Left lobe of liver (tissue), 2 donors: Measurements from ENCODE around the gene H2BK1. TPM values are rescaled to one million over a fixed set of nuclear protein-coding genes. Genes with fewer than 3 reads are reported as not detected.

Source experiments
- ATAC-seq: fragments of 200-7000 bp; cut with Tn5 transposase; one replicate; pipeline ENCODE4 v1.9.1; 2020; ENCODE audit warnings: mild to moderate bottlenecking, moderate library complexity
- DNase-seq: peaks from one replicate; pipeline ENCODE4 v3.0.0-alpha.2; 2020; ENCODE audit warnings: low spot score
- total RNA-seq: library from RNA; stranded (reverse); gene quantifications from one replicate; pipeline ENCODE4 v1.2.1, GENCODE V29; 2021
- donor health status: DM: no; HTN: no; CAD: no; lungs with moderate emphysema.
- donor health status: DM: no; HTN: yes; CAD: no.

H2BK1 gene
- total RNA-seq, 1 donor from 2014 or later = not detected

DNA sequence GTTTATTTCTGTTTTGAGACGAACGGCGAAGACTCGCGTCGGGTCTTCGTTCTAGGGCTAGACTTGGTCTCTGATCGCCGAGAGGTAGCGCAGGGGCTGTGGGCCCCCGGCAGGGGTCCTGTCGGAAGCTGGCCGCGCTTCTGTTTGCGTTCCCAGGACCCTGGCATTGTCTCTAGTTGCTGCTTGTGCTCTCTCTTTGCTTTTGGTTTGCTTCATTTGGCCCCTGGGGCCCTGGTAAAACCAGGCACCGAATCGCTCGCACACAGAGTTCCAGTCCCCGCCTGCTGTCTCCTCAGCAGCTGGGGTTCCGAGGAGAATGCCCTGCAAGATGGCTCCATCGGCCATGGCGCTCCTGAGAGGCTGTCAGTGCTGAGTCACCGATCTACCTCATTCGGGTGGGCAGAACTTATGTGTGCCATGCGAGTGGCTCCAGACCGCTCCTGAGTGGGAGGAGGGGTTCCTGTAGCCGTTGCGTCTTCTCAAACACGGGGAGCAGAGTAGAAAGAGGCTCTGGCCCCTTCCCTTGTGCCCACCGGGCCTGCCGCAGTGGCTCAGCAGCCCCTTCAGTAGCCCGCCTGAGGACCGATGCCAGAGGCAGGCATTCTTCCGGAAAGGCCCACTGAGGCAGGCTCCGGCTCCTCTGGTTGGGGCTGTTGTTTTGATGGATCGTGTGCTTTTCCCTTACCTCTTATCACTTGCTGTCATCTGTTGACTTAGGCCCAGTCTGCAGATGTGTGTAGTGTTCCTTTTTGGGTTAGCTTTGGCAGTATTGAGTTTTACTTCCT, 22.8 kb upstream of the H2BK1 start:
- peak; percentile 27 for ATAC-seq
- DNase-seq = no peak

DNA sequence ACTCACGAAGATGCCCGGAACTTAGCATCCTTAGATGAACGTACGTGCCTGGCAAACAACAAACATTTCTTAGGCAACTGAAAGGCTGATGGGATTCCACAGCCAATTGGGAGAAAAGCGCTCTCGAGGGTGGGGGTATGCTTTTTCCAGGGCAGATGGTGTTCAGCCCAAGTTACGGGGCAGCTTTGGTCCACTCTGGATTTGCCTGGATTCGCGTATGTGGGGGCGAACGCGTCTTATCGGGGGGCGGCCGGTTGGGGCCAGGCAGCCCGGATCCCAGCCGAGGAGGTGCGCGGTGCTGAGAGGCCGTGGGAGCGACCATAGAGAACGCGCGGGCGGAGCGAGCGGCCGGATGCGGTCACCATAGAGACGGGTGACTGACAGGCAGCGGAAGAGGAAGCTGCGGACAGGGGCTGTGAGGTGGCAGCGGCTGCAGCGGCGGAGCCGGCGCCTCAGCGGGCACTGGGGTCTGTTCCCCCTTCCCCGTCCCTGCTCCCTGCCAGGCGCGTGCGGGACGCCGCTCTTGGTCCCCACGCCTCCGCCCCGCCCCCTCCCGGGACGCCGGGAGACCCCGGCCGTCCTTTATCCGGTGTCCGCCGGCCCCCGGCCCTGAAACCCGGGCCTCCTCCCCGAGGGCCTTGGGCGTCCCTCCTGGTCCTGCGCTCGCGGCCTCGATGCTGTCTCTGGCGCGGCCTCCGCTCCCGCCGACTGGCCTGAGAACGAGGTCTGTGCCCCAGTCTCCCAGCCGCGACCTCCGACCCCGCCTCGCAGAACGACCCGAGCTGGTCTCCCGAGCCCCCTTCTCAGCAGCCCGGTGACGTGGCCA, 22.0 kb upstream of the H2BK1 start, which contains the start of gene CHPF2:
Gene CHPF2 (plus strand): TSS at position 393 of the 826 bp plus-strand sequence. CDS start 1,529 bp downstream, outside the sequence.
- peak; percentile 96 for ATAC-seq
- DNase-seq = peak; percentile 93

DNA sequence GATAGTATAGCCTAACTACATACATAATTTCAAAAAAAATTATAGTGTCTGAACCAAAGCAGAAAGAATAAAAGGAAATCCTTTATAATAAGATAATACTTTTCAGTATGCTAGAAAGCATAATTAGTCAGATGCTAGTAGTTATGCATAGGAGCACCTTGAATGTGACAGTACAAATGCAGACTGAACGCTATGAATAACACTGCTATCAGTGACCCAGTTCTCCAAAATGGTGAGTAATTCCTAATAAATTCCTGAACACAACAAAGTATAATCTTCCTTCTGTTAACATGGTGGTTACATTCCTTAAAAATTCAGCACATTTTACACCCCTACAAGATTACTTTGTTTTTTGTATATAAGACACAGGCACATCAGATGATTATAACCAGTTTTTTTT, 20.8 kb upstream of the H2BK1 start:
- no peak for ATAC-seq
- no peak for DNase-seq

DNA sequence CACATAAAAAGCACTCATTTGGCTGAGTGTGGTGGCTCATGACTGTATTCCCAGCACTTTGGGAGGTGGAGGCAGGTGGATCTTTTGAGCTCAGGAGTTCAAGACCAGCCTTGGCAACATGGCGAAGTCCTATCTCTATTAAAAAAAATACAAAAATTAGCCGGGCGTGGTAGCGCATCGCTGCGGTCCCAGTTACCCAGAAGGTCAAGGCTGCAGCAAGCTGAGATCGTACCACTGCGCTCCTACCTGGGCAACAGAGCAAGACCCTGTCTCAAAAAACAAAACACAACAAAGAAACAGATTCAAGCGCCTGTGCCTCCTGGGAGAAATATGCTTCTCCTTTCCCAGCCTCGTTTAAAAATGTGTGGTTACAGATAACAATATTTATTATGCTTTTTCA, 19.0 kb upstream of the H2BK1 start:
- no peak for ATAC-seq

DNA sequence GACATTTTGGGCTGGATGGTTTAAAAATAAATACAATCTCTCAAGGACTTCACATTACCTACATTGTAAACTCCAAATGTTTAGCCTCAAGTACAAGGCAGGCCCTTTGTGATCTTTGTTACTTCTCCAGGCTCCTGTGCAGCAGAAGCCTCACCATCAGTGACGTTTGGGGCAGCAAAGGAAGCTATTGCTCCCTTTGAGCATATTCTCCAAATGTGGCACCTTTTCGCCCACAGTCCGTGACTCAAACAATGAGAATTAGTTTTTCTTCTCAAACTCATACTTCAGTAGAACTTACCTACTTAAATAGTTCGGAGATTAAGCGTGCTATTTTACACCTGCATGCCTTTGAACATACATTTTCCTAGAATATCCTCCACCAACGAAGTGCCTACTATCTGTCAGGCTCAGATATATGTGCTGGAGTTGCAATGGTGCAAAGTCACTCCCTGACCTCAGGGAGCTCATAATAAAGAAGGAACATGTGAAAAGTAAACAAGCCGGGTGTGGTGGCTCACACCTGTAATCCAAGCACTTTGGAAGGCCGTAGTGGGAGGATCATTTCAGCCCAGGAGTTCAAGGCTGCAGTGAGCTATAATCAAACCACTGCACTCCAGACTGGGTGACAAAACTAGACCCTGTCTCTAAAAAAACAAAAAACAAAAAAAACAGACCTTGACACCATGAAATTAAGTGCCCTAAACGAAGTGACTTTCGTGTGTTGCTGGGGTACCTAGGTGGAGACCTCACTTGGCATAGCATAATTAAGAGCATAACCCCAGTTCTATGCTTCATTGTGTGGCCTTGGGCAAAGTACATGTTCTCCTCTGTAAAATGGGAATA, 18.0 kb upstream of the H2BK1 start:
- no peak for DNase-seq
- ATAC-seq = no peak

More for the DNA sequence above, 19.0 kb upstream of the H2BK1 start:
- DNase-seq = no peak

DNA sequence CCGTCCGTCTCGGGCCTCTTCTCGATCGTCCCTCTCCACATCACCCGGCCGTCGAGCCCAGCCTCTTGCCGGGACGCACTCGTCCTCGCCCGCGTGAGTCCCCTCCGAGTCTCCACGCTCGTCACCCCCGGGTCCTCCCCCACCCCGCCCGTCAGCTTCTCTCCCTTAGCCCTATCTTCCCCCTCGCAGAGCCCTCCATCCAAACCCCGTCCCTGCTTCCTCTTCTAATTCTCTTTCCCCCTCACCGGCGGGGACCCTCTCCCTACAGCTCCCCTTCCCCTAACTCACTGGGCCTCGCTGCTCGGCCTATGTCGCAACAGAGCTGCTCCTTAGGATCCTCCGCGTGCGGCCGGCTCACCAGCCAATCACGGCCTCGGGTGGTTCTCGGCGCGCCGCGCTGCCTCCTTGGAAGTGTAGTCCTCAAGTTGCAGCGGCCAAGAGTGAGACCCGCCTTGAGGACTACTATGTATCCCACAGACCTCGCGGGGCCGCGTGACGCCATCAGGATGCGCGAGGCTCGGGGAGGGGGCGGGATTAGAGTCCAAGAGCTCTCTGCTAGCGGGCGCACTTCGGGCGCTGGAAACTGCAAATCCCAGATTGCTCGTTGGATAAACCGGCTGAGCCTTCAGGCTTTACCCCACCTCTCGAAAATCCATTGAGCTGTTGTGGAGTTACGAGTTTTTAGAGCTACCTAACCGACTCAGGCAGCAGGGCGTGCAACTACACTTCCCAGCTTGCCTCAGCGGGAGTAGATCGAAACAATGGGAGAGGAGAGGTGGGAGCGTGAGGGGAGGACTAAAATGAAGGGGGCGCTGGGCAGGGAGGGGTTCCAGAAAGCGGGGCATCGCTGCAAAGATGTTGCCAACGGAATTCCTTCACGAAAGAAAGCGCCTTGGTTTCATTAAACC, 16.8 kb upstream of the H2BK1 start, which contains the start of gene ABCF2:
Gene ABCF2 (minus strand): TSS at position 331 of the 908 bp plus-strand sequence. CDS start 747 bp downstream, outside the sequence.
- ATAC-seq (peak; percentile 97), DNase-seq (peak; percentile 98)

DNA sequence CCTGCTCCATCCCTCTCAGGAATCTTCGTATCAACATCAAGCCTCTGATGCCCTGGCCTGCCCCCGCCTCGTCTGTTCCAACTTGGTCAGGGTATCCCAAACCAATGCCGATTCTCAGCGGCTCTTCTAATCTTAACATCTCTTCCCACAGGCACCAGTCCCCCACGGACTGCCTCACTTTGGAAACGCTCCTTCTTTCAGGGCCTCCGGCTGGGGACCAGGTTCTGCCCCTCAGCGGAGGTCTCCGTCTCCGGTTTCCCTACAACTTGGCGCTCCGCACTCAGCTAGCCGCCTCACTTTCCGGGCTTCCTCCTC, 16.2 kb upstream of the H2BK1 start:
- peak; percentile 4 for ATAC-seq
- no peak for DNase-seq

DNA sequence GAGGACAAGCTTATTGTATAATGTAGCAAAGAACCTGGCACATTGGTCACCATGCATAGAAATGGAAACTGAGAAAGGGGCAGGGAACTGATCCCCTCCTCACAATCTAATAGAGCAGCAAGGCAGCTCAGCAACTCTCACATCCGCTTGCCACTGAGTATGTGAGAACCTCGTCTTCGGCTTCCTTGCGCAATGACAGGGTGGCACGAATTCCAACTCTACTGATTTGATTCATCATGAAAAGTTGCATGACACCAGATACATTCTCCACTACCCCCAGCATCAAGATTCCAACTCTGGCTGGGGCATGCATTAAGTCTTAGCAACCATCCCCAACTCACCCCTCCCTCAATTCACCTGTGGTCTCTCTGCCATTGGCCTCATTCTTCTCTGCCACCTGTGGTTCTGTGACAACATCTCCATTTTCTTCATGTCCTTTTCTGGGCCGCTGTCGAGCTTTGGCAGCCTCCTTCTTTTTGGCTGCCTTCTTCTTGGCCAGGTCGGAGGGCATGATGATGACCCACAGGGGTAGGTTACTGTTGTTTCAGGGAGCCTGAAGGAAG, 15.7 kb upstream of the H2BK1 start:
- ATAC-seq = no peak

DNA sequence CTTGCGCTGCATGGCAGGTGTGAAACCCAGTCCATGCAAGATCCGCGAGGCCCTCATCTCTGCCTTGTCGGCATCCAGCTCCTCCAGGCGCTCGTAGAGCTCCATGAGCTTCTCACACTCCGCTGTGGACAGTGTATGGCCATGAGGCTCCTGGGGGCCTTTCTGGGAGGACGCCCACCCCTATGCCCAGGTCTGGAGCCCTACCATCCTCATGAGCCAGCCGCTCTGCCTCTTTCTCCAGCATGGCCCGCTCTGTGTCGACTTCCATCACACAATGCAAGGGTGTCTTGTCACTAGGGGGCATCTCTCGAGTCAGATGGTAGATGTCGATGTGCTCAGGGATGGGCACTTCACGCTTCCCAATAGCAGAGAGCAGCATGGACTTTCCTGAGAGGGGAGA, 13.4 kb upstream of the H2BK1 start:
- ATAC-seq (no peak), DNase-seq (no peak)

More for the DNA sequence above, 15.7 kb upstream of the H2BK1 start:
- no peak for DNase-seq

DNA sequence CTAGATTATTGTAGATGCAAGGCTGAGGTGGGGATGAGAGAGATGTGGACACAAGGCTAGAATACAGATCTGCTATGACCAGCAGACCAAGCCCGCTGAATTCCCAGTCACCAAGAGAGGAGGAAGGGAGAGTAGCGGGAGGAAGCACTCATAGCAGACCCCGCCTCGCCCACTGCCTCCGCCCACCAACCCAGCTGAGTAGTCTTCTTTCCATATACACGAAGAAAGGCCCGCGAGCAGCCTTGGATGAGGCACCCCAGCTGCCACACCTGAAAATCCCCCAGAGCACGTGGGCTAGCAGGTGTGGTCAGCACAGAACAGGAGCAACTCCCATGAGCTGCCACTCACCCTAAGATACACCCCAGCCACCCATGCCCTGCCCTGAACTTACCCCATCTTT, 7.9 kb upstream of the H2BK1 start:
- ATAC-seq = no peak
- no peak for DNase-seq

DNA sequence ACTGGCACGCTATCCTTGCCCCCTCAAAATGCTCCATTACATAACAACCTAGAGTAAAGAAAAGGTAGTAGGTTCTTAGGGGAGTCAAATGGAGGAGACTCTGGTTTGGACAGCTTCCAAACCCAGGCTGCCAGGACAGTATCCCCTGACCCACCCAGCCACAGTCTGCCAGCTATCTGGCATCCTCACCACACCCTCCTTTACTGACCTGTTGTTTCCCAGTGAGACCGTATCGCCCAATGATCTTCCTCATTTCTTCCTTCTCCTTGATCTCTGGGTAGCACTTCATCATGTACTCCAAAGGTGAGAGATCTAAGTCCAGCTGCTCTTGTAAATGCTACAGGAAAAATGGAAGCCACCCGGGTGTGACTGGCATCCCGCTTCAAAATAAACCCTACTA, 5.1 kb upstream of the H2BK1 start:
- ATAC-seq (no peak), DNase-seq (no peak)

DNA sequence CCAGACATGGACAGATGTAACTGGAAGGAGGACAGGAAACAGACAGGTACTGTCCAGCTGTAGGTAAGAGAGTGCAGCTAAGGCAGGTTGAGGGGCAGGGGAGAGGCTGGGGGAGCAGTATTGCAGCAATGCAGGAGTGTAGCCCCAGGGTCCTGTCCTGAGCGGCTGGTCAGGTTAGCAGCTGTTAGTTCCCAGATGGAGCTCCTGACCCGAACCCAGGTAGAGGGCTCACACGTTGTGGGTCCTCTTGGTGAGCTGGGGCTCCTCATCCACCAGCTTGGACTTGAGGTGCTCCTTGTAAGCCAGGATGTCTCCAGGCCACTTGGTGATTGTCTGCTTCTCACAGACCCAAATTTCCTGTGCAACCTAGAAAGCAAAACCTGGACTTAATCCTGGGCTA, 3.5 kb upstream of the H2BK1 start:
- DNase-seq (no peak), ATAC-seq (no peak)

DNA sequence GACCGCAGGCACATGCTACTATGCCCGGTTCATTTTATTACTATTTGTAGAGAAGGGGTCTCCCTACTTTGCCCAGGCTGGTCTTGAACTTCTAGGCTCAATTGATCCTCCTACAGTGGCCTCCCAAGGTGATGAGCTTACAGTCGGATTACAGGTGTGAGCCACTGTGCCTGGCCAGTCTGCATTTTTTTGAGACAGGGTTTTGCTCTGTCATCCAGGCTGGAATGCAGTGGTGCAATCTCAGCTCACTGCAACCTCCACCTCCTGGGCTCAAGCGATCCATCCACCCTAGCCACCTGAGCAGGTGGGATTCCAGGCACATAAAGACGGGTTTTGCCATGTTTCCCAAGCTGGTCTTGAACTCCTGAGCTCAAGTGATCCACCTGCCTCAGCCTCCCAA, 2.3 kb upstream of the H2BK1 start:
- DNase-seq = no peak
- no peak for ATAC-seq

DNA sequence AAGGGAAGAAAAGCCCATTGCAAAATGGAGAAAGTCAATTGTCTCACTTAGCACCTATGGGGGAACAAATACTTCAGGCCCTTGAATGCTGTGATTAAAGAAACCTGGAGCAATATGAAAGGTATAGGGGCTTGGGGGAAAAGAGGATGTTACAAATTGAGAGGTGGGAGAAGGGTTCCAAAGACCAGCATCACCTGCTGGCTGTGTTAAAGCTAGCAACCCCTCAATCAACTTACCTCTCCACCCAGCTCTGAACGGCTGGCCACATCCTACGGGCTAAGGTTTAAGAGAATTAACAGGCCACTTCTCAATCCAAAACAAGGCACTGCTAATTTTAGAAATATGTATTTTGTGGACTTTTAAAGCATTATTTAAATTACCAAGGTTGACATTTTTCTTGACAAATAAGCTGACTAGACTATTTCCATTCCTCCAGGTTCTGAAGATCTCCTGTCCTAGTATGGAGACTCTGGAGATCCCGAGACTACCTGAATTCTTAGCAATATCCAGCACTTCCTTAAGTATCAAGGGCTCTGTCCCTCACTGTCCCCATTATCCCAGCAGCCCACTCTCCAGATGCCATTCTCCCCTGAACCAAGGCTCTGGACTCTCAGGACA, 976 bp upstream of the H2BK1 start:
- ATAC-seq = no peak
- no peak for DNase-seq

DNA sequence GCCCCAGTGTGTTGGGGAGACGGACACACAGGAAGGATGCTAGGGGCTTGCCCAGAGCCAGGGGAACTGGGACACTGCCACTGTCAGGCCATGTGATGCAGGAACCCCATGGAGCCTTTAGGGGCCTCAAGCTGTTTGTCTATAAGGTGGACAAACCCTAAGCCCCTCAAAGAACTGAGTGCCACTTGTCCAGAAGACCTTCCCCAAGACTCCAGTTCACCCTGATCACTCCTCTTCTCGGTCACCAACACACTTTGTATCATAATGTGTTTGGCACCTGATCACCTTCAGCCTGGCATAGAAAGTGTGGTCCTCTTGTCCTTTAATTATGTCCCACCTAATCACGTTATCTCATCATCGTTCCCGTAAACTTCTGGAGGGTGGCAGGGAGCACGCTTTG, 700 bp downstream of the H2BK1 start:
- no peak for ATAC-seq
- DNase-seq = no peak

DNA sequence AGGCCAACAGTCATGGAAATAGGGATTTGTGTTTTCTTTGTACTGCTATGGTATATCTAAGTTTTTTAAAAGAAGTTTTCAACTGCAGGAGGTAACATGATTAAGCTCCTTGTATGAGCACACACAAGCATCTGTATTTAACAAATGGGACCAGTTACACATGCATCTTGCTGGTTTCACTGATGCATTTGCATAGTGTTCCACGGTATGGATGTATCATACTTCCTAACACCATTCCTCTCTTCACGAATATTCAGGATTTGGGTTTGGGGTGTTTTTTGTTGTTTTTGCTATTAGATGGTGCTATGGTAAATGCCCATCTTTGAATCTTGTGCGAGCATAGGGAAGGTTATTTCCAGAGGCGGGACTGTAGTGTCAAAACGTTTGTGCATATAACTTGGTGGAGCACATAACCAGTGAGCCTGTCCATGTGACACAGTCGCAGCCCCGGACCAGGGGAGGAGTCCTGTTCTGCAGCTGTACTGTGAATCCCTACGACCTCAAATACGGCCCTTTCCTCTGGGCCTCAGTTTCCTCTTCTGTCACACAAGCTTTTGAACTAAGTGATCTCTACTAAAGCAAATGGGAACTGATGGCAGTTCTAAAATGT, 1.9 kb downstream of the H2BK1 start:
- no peak for ATAC-seq
- DNase-seq = no peak

DNA sequence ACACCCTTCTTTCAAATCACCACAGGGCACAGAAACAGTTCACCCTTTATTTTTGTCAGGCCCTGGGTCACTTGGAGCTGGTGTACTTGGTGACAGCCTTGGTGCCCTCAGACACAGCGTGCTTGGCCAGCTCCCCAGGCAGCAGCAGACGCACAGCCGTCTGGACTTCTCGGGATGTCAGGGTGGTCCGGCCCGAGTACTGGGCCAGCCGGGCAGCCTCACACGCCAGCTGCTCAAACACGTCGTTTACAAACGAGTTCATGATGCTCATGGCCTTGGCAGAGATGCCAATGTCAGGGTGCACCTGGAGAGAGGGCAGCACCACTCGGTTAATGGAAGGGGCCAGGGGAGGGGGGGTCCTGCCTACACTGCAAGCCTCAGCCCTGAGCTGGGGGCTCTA, 2.5 kb downstream of the H2BK1 start:
- ATAC-seq = no peak
- no peak for DNase-seq

DNA sequence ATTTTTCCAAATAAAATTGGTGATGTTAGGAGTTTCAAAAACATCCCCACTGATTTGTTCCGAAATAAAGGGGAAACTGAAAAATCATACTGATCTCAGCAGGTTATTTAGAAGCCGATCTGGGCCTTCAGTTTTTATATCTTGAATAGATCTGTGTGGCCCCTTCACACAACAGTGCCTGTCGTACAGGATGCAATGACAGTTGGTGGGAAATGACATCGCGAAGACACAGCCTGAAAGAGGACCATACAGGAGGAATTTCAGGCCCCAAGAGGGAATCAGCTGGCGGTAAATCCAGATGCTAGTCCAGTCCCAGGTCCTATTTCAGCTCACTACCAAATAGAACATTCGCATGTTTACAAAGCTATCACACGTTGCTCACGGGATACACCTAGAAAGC, 3.0 kb downstream of the H2BK1 start:
- no peak for DNase-seq
- no peak for ATAC-seq

DNA sequence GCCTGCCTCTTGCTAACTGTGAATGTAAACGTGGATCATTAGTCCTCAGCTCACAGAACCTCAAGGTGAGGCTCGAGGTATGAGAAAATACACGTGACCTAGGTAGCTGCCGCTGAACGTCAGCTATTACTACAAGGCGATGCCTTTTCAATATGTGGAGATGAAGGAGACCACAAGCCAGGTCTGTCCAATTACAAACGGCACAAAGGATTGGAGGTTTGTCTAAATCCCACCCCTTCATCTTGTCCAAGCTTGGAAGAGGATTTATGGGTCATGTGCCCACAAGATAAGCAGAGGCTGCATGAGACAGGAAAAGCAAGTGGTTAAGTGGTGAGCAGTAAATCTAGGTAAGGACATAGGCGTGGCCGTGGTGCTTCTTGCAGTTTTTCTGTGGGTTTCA, 3.4 kb downstream of the H2BK1 start:
- ATAC-seq (no peak), DNase-seq (no peak)
